ENCODE data around the gene DHX36.

The DHX36 gene

DNA sequence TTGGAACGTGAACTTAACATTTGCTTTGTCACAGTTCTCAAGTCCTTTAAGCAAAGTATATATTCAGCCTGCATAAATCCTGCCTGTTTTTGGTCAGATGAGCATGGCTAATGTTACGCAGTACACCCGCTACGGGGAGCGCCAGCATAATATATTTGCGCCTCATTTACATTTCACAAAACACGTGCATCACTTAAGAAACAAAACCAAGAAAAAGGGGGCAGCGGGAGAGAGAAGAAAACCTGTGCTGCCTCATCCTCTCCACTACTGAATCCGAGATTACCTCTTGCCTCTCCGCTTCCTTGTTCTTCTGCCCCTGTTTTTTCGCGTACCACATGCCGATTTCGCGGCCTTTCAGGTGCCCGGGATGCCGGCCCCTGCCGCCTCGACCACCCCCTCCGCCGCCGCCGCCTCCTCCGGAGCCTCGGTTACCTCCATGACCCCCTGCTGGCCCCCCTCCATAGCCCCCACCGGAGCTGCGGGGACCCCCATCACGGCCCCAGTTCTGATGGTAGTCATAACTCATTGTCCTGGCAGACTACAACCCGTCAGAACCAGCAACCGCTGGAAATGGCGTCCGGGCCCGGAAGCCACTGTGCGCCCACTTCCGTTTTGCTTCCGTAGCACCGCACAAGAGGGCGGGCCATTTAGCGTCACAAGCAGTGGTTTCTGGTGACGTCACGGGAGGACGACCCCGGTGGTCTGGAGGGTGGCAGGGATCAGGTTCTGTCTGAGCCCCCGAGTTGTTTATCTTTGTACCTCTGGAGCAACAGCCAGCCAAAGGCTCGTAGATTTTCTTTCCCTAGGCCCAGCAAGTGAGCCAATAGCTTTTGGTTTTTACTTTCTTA is at the start of gene DHX36:
TSS of gene DHX36 (minus strand) at position 597 of the 848 bp plus-strand sequence. CDS start at position 526, 71 bp downstream.
- DNase-seq = peak; percentile 80

DNA sequence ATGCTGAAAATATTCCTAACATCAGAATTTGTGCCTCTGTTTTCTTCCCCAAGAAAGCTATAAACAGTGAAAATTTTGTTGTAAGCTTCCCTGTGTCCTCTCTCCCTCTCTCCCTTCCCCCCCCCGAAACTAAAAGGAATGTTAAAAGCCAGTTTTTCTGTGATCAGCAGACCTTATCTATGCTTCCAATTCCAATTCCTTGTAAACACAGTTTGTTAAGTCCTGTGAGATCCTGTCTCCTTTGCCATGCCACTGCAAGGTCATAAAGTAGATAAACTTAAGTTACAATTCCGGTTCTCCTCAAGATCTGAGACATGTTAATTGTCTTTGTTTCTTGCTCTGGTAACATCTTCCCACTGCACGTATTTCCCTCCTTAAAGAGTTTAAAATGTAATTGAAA is 42.9 kb upstream of the DHX36 start:
- DNase-seq = no peak

- no peak for DNase-seq
Measured at GRCh38 chr3:154364849-154365248, 40.6 kb upstream of the DHX36 start.

DNA sequence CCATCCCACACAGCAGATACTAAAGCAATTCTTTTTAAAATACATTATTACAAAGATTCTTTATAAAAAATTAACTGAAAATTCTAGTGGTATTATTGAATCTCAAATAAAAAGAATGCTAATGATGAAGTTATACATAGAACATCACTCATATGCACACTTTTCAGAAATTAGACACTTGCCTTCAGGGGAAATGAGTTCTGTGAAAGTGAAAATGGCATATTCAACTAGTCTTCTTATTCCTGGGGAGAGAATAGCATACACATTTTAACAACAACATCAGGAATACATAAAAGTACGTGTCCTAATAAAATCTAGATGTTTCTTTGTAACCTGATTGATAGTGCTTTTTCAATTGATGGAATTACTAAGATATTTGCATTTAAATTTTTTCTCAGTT is 36.8 kb upstream of the DHX36 start:
- no peak for DNase-seq

GRCh38 chr3:154356009-154356408 is 31.7 kb upstream of the DHX36 start:
- no peak for DNase-seq

DNA sequence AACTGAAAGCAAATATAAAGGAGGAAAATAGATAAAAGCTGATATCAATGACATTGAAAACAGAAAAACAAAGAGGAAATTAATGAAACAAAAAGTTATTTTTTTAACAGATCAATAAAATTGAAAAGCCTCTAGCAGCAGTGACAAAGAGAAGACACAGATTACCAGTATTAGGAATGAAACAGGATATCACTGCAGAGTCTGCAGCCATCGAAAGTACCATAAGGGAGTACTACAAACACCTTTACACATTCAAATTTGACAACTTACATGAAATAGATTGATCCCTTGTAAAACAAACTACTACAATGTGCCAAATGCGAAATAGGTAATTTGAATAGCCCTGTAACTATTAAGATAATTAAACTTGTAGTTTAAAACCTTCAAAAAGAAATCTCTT is 24.9 kb upstream of the DHX36 start:
- no peak for DNase-seq

DNA sequence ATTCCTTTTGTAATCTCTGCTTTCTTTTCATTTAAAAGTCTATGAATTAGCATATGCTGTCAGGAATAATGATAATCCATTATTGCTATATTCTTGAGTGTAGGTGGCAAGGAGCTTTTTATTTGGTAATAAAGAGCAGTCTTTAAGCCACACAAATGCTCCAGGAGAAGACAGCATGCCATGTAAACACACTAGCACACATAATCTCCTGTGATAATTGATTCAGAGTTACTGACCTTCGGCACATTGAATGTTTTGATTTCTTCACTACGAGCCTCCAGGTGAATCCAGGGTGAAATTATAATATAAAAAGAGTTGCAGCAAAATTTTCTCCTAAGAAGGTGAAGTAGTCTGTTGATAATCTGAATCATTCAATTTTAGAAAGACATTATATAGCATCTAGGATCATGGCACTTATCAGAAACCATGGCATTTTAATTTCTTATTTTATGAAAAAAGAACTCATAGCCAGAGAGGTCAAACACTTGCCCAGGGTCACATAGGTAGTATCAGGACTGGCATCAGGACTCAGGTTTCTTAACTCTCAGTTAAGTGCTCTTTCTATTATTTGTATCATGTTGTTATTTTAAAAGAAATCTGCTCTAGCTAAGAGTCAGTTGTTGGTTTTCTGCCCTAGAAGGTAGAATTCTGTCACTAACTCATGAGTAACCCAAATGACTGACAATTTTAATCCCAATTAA is 21.3 kb upstream of the DHX36 start:
- no peak for DNase-seq

DNA sequence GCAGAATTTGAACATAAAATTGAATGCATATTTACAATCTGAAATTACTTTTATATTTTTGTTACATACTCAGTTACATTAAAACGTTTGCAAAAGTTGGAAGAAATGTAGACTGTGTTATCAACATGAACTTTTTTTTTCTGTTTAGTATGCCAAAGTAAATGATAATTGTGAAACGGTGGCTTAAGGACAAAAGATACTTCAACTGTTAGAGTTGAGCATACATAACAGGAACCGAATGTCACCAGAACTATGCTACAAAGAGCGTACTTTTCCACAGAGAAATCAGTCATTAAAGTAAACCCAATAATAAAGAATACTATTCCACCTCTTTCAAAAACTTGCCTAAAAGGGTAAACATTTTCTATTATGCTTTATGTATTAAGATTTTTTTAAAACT is 14.3 kb upstream of the DHX36 start:
- DNase-seq = no peak

DNA sequence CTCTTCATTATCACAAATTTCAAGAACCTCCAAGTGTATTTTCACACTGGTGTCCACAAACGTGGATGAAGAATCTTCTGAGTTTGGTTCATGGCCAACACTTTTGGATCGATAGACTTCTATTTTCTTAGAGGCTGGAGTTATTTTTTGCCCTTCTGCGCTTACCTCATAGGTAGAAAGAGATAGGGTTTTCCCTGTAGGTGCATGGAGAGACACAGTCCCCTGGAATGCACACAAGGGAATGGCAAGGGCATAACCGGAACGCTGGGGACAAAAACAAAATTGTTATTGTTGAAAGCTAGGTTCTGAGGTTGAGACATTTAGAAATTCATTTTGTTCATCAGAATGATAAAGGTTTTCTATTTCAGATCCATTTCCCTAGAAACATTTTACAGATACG is 13.7 kb upstream of the DHX36 start:
- no peak for DNase-seq

GRCh38 chr3:154334973-154335420 is 10.7 kb upstream of the DHX36 start:
- DNase-seq = no peak

GRCh38 chr3:154327871-154328270 is 3.6 kb upstream of the DHX36 start:
- DNase-seq = no peak

DNA sequence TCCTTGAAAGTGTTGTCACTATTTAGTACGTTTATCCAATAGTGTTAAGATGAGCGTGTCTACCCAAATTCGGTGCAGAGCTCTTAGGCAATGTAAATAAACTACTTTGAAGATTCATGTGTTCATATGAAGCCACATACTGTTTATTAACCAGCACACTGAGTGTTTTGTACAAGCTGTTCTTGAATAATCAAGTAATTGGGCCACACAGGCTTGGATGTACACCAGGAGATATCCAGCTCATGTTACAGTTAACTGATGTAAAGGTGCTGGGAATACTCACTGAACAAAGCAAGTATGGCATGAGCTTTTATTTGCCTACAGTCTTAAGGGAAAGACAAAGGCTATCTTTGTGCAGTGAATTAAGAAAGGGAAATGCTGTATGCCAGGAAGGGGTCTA is 632 bp upstream of the DHX36 start:
- peak; percentile 40 for DNase-seq

GRCh38 chr3:154316974-154317767 is 7.1 kb downstream of the DHX36 start:
- no peak for DNase-seq

DNA sequence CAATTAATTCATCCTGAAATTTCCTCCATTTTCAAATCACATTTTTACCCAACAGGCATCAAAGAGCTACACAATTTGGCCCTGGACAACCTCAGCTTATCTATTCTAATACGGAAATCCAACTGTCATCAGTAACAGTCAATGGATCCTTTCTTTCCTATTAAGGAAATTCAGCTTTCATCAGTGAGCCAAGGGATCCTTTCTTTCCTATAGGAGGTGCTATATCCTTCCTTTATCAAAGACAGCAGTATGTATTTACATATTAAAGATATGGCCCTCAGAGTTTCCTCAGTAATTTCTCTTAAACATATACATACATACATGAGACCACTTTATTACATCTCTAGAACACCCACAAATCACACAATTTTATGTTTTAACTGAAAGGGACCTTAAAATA is 10.1 kb downstream of the DHX36 start:
- no peak for DNase-seq

- DNase-seq = no peak
Measured at GRCh38 chr3:154310840-154311239, 13.4 kb downstream of the DHX36 start.

- no peak for DNase-seq
Measured at GRCh38 chr3:154307363-154307762, 16.9 kb downstream of the DHX36 start.

GRCh38 chr3:154304936-154305335 is 19.4 kb downstream of the DHX36 start:
- DNase-seq = no peak

- no peak for DNase-seq
Measured at GRCh38 chr3:154304116-154304786, 20.0 kb downstream of the DHX36 start.

DNA sequence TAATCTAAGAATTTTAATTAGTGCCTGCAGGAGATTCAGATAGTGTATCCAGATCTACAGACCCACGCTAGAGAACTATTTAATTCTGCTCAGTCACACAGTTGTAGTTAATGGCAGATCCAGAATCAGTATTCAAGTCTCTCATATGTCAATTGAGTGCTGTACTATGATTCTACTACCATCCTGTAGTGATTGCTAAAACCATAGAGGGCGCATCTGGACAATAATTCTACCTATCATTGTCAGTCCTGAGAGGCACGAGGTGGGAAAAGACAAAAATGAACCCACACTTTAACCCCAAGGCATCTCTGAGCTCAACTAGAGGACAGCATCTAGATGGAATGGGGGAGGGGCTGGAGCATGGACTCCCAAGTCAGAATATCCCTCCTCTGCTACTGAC is 22.7 kb downstream of the DHX36 start:
- no peak for DNase-seq

DNA sequence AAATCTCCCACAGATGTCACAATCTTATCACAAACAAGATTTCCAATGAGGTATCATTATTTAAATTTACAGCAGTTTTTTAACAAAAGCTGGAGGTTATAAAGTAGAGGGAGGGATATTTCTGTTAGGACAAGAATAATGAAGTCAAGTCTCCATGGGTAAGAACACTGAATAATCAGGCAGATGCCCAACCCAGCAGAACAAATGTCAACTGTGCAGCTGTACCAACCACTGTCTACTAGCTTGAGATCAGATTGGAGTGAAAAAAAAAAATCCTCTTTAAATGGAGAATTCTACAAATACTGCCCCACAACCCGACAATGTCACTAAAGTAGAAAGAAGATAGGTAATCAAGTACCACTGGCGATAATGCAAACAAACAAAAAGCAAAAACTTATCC is 30.3 kb downstream of the DHX36 start:
- DNase-seq = no peak

- no peak for DNase-seq
Measured at GRCh38 chr3:154290187-154290586, 34.1 kb downstream of the DHX36 start.

- no peak for DNase-seq
Measured at GRCh38 chr3:154285221-154285620, 39.1 kb downstream of the DHX36 start.

DNA sequence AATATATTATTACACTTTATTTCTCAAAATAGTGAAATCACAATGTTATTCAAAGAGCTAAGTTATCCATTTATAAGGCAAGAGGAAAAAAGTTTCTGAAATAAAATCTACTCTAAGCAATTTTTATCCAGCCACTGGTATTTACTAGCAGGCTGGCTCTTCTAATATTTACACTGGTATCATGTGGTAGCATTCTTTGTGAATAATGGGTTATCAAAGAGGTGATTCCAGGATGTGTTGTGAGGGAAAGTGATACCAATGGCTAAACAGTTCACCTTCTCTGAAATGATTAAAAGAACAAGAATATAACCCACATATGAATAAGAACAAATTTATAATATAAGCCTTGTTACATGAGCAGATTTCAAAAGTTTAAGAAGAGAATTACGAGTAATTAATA is 44.1 kb downstream of the DHX36 start:
- DNase-seq = no peak

Data from NCI-H2107 (cell line).